Measurements from ENCODE around the gene ST7.

Gene ST7

GRCh38 chr7:117135553-117135891, 182.2 kb downstream of the ST7 start:
- no peak for DNase-seq (ENCODE audit: low read depth)
- no peak overlapping the region for H3K4me3 ChIP-seq (ENCODE audit: low read depth, low read length)
- TF ChIP-seq POLR2A (IDR thresholded peaks at IDR 0.05; ENCODE audit: extremely low read depth, insufficient read length) (no peak), MAX (IDR thresholded peaks at IDR 0.05; ENCODE audit: low read depth, low read length) (no peak), MYC (IDR thresholded peaks at IDR 0.05; ENCODE audit: low read depth, low read length) (no peak), CTCF (IDR thresholded peaks at IDR 0.05; ENCODE audit: low read depth, low read length) (no peak)

GRCh38 chr7:117137868-117138267, 184.6 kb downstream of the ST7 start:
- DNase-seq (ENCODE audit: low read depth): no peak
- TF ChIP-seq MYC (IDR thresholded peaks at IDR 0.05; ENCODE audit: low read depth, low read length): no peak
- TF ChIP-seq MAX (IDR thresholded peaks at IDR 0.05; ENCODE audit: low read depth, low read length): no peak
- no peak overlapping the region for H3K4me3 ChIP-seq (ENCODE audit: low read depth, low read length)

- no peak overlapping the region for H3K4me3 ChIP-seq (ENCODE audit: low read depth, low read length)
- DNase-seq (ENCODE audit: low read depth): no peak
- TF ChIP-seq CTCF (IDR thresholded peaks at IDR 0.05; ENCODE audit: low read depth, low read length) (no peak), POLR2A (IDR thresholded peaks at IDR 0.05; ENCODE audit: extremely low read depth, insufficient read length) (no peak), MYC (IDR thresholded peaks at IDR 0.05; ENCODE audit: low read depth, low read length) (no peak), MAX (IDR thresholded peaks at IDR 0.05; ENCODE audit: low read depth, low read length) (no peak)
These were observed 185.2 kb downstream of the ST7 start for GRCh38 chr7:117138495-117138894.

- no peak for DNase-seq (ENCODE audit: low read depth)
- no peak for TF ChIP-seq MAX (IDR thresholded peaks at IDR 0.05; ENCODE audit: low read depth, low read length)
- no peak for TF ChIP-seq MYC (IDR thresholded peaks at IDR 0.05; ENCODE audit: low read depth, low read length)
- no peak for TF ChIP-seq CTCF (IDR thresholded peaks at IDR 0.05; ENCODE audit: low read depth, low read length)
- no peak for TF ChIP-seq POLR2A (IDR thresholded peaks at IDR 0.05; ENCODE audit: extremely low read depth, insufficient read length)
- no peak overlapping the region for H3K4me3 ChIP-seq (ENCODE audit: low read depth, low read length)
These were observed 185.7 kb downstream of the ST7 start for GRCh38 chr7:117138981-117139380.

GRCh38 chr7:117139397-117139984, 186.2 kb downstream of the ST7 start:
- no peak overlapping the region for H3K4me3 ChIP-seq (ENCODE audit: low read depth, low read length)
- DNase-seq (ENCODE audit: low read depth): no peak
- no peak for TF ChIP-seq CTCF (IDR thresholded peaks at IDR 0.05; ENCODE audit: low read depth, low read length)

- DNase-seq (ENCODE audit: low read depth): no peak
- TF ChIP-seq CTCF (IDR thresholded peaks at IDR 0.05; ENCODE audit: low read depth, low read length) (no peak), POLR2A (IDR thresholded peaks at IDR 0.05; ENCODE audit: extremely low read depth, insufficient read length) (no peak), MAX (IDR thresholded peaks at IDR 0.05; ENCODE audit: low read depth, low read length) (no peak), MYC (IDR thresholded peaks at IDR 0.05; ENCODE audit: low read depth, low read length) (no peak)
- no peak overlapping the region for H3K4me3 ChIP-seq (ENCODE audit: low read depth, low read length)
These were observed 187.6 kb downstream of the ST7 start for GRCh38 chr7:117140921-117141320.
